ENCODE measurements around the gene PCNX2.

DNA sequence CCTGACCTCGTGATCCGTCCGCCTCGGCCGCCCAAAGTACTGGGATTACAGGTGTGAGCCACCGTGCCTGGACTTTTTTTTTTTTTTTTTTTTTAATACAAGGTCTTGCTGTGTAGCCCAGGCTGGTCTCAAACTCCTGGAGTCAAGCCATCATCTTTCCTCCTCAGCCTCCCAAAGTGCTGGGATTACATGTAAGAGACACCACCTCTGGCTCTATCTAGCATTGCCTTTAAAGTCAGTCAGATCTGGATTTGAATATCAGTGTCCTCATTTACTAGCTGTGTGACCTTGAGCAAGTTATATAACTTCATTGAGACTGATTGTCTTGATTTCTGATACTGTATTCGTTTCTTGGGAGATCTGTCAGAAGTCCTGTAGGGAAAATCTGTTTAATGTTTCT, 38.6 kb upstream of the PCNX2 start:
- TF ChIP-seq EZH2phosphoT487 (IDR thresholded peaks at IDR 0.05; ENCODE audit: insufficient read depth, low read depth) (no peak), EZH2 (IDR thresholded peaks at IDR 0.05; ENCODE audit: insufficient read depth, poor library complexity, severe bottlenecking) (no peak)

Measured in GM23248 (cell line).